Daoy (cell line): ENCODE results near the gene ZNF316. TPM values are rescaled to one million over a fixed set of nuclear protein-coding genes. Genes with fewer than 3 reads are reported as not detected.
A peak's percentile ranks its signal among the peaks of the same experiment; 100 is the strongest.
"Not testable (repeated sequence)": the region's sequence is repeated elsewhere in the genome, so short reads cannot be mapped to it uniquely, and the experiment has no call there.

Source experiments
- DNase-seq: peaks from one replicate; pipeline ENCODE4 v3.0.0-alpha.2; 2015; ENCODE audit warnings: low read depth
- total RNA-seq: library from RNA; depleted of rRNA; stranded (reverse); fragments of >200 nt; shearing (Covaris generic); gene quantifications from 2 replicates; pipeline ENCODE4 v1.2.3, GENCODE V29; 2014

The ZNF316 gene
- total RNA-seq, 1 experiment from 2014 or later, result 15.8 TPM

- no peak for DNase-seq
Measured at GRCh38 chr7:6621195-6622133, 15.7 kb upstream of the ZNF316 start.

GRCh38 chr7:6622134-6622710 lies 14.9 kb upstream of the ZNF316 start:
- no peak for DNase-seq

DNA sequence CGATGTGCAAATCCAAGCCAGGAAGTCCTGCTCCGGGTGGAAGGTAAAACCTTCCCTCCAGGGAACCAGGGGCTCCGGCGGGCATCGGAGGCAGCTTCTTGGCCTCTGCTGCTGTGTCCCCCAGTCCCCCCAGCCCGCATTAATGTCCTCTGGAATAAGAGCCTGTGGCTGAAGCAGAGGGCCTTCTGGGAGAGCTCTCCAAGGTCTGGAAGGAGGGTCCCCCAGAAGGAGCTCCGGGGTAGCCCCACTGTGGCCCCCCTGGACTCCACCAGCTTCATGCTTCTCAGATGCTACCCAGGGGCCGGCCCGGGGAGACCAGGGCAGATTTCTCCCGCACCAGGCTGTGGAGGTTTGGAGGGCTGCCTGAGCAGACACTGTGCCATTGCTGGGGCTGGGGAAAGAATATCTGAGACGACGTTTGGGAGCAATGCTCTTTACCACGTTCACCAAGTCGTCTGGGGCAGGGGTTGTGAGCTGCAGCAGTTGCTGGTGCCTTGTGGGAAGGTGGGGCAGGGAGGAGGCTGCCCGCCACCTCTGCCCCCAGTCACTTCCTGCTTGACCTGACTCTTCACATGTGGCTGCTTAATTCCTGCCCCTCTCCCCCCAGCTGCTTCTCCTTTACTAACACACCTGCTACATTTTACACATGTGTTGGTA lies 13.4 kb upstream of the ZNF316 start:
- DNase-seq, result no peak

DNA sequence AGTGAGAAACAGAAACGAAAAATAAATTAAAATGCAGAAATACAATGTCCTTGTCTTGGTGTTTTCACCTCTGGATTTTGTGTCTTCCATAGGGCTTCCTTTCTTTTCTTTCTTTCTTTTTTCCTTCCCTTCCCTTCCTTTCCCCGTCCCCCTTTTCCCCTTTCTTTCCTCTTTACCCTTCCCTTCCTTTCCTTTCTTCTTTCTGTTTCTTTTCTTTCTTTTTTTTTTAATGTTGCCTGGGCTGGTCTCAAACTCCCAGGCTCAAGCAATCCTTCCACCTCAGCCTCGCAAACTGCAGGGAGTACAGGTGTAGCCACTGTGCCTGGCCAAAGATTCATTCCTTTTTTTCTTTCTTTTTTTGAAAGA lies 12.9 kb upstream of the ZNF316 start:
- no peak for DNase-seq

- no peak for DNase-seq
Measured at GRCh38 chr7:6628045-6628444, 9.1 kb upstream of the ZNF316 start.

DNA sequence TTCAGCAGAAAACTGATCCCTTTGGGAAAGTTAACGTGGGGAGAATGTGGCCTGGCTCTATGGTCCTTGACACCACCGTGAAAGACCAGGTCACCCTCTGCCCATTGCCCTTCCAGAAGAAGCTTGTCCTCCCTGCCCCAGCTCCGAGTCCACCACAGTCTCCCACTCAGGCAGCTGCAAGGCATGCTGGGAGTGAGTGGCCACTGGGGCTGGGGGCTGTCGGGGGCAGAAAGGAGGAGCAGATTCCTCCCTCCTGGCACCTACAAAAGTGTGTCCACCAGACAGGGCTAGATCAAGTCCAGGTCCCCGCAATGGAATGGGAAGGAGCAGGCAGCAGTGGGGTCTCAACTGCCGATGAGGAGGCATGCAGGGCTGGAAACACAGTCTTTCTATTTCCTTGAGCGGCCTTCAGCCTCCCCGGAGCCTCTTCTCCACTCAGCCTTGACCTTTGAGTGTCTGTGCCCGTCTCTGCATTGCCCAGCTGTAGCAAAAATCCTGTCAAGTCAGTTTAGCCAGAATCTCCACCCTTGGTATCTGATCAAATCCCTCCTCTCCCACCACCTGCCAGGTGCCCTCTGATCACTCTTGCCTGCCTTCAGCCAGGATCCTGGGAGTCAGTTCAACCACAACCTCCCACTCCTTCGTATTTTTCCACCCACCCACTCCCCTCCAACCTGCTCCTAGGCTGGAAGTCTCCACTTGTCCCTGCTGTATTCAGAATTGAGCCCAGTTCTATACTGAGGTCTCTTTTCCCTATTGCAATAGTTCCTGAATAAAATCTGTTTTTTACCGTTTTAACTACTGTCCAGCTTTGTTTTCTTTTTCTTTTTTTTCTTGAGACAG lies 6.9 kb upstream of the ZNF316 start:
- no peak for DNase-seq

DNA sequence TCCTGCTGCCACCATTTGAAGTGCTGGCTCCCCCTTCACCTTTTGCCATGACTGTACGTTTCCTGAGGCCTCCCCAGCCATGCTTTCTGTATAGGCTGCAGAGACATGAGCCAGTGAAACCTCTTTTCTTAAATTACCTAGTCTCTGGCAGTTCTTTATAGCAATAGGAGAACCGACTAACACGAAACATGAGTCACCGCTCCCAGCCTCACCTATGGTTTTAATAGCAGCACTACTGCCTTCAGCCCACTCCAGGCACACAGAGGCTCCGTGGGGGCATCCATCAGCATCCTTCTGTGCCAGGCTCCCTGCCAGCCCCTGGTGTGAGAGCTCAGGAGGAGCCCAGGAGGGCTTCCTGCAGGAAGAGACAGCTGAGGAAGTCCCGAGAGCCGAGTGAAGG lies 5.5 kb upstream of the ZNF316 start:
- DNase-seq, result no peak

GRCh38 chr7:6634021-6634420 lies 3.1 kb upstream of the ZNF316 start:
- no peak for DNase-seq

GRCh38 chr7:6634971-6635370 lies 2.1 kb upstream of the ZNF316 start:
- DNase-seq, result not testable (repeated sequence)

DNA sequence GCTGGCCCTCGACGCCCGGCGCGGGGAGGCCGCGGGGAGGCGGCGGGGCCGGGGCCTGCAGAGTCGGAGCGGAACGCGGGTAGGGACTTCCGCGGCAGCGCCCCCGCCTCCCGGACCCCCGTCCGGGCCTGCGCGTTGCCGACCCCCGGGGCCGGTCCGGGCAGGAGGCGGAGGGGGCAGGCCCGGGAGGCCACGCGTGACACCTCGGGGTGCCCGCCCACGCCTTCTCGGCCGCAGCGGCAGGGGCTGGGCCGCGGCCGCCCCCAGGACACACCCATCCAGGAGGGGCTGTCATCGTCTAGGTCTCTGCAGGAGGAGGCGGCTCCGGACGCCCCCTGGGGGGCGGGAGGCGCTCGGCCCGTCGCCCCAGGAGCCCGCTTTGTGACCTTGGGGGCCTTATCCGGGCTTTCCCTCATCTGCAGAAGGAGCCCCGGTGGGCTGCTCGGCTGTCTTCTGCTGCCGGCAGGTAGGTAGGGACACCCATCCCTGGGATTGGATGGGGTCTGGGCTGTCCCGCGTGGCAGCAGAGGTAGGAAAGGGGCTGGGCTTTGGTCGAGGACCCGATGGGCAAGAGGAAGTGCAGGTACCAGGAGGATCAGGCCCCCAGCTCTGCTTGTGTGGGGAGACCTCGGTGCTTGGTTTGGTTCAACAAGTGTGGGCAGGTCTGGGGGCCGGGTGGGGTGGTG lies 569 bp downstream of the ZNF316 start:
- peak; percentile 53 for DNase-seq

- no peak for DNase-seq
Measured at GRCh38 chr7:6639032-6639431, 1.9 kb downstream of the ZNF316 start.

GRCh38 chr7:6639627-6640026 lies 2.5 kb downstream of the ZNF316 start:
- no peak for DNase-seq

DNA sequence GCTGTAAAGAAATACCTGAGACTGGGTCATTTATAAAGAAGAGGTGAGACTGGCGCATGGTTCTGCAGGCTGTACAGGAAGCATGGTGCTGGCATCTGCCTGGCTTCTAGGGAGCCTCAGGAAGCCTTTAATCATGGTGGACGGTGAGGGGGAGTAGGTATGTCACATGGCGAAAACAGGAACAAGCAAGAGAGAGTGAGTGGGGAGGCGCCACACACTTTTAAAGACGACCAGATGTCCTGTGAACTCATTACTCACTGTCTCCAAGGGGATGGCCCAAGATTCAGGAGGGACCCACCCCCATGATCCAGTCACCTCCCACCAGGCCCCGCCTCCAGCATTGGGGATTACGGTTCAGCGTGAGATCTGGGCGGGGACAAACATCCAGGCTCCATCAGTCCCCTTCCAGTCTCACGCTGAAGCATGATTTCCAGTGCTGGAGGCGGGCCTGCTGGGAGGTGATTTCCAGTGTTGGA lies 3.2 kb downstream of the ZNF316 start:
- DNase-seq, result peak; percentile 30

GRCh38 chr7:6641305-6642035 lies 4.4 kb downstream of the ZNF316 start:
- no peak for DNase-seq

GRCh38 chr7:6642239-6642839 lies 5.2 kb downstream of the ZNF316 start:
- no peak for DNase-seq

GRCh38 chr7:6642861-6643640 lies 5.9 kb downstream of the ZNF316 start:
- DNase-seq, result no peak

DNA sequence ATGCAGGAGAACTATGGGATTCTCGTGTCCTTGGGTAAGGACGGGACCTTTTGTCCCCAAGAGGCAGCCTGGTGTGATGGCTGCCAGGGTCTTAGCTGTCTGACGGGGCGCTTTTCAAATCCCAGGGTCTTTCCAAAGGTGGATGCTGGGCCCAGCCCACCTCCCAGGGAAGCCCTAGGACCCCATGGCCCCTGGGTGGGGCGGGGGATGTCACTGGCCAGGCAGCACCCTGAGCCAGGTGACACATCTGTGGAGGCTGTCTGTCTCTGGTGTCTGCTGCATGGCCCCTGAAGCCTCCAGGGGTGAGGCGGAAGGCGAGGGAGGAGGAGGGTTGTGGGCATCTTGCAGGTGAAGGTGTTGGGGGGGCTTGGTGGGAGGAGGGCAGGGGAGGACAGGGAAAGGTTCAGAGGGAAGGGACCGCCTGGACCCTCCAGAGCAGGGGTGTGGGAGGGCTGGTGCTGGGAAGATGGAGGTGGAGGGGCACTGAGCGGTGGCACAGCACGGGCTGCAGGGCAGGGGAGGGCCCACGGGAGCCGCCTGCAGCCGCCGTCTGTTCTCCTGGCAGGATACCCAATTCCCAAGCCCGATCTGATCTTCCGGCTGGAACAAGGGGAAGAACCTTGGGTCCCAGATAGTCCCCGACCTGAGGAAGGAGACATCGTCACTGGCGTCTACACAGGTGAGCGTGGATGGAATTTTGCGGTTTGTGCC lies 7.0 kb downstream of the ZNF316 start:
- no peak for DNase-seq

DNA sequence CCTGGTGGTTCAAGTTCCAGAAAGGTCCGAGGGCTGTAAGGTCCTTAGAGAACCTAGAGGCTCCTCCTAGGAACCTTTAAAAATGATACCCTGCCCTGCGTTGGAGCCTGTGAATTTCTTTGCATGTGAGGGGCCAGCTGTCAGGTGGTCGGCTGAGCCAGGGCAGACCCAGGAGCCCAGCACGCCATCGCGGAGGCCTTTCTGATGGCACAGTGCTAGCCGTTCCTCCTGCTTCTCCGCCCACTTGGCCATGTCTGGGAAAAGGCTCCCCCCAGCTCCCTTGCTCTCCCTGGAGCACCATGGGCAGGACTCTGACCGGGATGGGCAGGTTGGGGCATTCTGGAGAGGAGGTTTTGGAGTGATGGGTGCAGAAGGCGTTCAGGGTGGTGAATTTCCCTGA lies 7.6 kb downstream of the ZNF316 start:
- no peak for DNase-seq

GRCh38 chr7:6646465-6646864 lies 9.3 kb downstream of the ZNF316 start:
- no peak for DNase-seq
